NCI-H510A (cell line): ENCODE results near the gene CABLES2.

Experiments used
- DNase-seq: peaks from one replicate; lab custom pipeline; 2025; lab: John Stamatoyannopoulos, UW

CABLES2 gene, protein sequence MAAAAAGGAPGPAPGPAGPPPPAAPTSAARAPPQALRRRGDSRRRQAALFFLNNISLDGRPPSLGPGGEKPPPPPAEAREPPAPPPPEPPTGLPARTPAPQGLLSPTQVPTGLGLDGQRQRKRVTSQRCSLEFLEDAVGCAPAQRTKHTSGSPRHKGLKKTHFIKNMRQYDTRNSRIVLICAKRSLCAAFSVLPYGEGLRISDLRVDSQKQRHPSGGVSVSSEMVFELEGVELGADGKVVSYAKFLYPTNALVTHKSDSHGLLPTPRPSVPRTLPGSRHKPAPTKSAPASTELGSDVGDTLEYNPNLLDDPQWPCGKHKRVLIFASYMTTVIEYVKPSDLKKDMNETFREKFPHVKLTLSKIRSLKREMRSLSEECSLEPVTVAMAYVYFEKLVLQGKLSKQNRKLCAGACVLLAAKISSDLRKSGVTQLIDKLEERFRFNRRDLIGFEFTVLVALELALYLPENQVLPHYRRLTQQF

DNA sequence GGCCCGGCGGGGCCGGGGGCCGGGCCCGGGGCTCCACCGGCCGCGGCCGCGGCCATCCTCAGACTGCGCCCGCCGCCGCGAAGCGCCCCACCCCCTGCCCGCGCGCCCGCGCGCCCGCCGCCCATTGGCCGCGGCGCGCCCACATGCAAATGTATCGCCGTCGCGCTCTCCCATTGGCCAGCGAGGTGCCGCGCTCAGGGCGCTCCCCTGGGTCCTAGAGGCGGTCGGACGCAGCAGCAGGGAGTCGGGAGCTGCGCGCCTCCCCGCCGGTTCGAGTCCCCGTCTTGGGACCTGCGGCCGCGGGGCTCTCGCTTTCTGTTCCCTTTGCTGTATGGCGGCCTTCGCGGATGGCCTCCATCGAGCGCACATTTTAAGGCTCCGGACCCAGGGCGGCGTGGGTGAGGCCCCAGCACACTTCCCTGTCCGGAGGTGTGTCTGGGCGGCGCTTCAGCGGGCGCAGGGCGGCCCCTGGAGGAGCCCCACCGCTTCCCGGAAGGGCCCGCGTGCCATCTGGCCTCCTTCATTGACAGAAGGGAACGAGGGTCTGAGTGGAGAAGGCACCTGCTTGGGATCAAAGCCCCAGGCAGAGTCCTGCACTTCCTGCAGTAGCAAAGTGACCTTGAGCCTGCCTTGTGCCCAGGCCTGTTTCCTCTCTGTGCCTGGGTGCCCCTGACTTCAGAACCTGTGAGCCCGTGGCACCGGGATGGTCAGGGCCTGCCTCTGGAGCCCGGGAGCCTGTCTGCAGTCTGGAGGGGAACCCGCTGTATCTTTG, at the start of gene CABLES2:
TSS of gene CABLES2 (minus strand) at position 65 of the 772 bp plus-strand sequence. CDS start at position 56, 9 bp downstream.
- DNase-seq = peak; percentile 89

DNA sequence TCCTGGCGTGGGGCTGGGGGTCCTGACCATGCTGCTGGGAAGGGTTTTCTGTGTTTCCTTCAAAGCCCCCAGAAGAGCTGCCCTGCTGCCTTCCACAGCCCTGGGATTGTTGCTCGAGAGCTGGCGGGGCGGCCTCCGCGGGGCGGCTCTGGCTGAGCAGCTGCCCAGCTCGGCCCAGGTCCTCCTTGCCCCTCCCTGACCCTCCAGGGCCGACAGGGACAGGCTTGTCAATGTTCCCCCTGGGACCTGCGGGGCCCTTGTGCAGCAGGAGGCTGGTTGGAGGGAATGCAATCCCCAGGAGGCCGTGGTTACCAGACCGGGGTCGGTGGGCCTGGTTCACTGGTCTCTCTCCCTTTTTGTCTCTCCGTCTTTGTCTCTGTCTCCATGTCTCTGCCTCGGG, 48.8 kb upstream of the CABLES2 start:
- no peak for DNase-seq

DNA sequence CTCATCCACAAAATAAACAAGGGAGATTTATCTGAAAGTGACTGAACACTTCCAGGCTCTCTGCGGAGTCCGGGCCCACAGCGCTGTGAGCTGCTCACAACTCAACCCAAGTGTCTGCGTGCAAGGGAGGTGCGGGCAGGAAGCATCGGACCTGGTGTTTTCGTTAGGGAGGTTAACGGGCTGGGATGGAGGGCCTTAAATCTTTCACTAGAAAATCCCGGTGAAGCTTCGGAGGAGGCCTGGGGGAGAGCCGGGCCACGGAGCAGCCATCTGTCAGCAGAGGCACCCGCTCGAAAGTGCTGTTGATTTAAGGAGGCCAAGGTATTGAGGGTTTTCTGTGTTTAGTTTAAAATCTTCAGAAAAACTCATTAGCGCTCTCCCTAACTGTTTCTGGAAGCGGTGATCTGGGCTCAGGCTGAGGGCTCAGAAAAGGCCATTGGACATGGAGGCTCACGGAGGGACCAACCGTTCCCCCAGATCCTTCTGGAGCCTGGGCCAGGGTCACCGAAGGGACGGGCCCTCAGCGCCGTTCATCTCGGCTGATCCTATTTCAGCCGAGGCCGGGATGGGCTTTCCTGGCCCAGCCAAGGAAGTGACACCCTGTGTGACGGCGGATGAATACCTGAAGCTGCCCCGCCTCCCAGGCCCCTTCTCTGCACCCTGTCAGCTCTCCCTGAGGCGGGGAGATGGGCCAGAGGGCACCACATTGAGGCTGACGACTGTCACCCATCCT, 48.0 kb upstream of the CABLES2 start:
- no peak for DNase-seq

DNA sequence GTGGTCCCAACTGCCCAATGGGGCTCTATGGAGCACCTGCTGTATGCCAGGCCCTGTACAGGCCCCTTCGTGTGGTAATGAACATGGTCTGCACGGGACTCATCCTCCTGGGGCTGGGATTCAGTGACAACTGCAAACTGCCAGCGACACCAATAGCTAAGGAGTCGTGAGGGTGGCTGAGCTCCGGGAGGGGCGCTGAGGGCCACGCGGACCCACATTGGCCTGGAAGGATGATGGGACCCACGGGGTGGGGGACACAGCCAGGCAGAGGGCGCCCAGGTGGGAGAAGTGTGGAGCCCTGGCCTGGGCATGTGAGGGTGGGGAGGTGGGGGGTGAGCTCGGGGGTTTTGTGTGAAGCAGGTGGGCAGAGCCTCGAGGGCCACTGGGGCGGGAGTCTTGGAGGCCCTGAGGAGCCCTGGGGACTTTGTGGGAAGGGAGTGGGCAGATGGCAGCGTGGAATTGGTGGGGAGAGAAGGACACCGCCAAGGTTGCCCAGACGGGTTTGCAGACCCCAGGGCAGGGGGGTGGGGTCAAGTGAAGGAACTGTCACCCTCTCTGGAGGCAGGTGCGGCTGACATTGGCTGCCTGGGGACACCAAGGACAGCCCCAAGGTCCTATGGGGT, 46.2 kb upstream of the CABLES2 start:
- DNase-seq = no peak

DNA sequence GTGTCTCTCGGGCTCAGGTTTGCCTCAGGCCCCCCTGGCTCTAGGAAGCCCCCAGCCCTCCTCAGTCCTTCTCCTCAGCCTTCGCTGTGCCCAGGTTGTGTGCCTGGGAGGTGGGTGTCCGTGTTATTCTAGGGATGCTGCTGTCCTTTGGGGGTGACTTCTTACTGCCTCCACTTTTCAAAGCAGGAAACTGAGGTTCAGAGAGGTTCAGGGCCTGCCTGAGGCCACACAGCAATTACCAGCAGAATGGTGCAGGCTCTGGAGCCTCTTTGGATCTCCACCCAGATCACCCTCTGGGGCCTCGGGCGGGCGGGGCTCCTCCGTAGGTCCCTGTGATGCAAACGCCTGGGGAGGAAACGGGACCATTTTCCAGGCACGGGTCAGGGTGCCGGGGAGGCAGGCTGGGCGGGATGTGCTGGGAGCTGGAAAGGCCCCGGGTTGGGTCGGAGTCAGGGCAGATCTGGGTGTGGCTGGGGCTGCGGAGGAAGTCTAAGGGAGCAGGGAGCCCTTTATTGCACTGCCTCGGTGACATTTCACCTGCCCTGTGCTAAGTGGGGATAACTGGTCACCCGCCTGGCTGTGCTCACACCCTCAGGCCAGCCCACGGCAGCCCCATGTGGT, 45.5 kb upstream of the CABLES2 start:
- DNase-seq = no peak

DNA sequence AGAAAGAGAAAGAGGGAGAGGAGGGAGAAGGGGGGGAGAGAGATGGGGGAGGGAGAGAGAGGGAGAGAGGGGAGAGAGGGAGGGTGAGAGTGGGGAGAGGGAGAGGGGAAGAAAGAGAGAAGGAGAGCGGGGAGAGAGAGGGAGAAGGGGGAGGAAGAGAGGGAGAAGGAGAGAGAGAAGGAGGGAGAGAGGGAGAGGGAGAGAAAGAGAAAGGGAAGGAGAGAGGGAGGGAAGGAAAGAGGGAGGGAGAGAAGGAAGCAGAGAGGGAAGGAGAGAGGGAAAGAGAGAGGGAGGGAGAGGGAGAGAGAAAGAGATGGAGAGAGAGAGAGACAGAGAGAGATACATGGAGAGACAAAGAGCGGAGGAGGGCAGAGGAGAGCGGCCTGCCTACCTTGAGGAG, 44.9 kb upstream of the CABLES2 start:
- DNase-seq = no peak

DNA sequence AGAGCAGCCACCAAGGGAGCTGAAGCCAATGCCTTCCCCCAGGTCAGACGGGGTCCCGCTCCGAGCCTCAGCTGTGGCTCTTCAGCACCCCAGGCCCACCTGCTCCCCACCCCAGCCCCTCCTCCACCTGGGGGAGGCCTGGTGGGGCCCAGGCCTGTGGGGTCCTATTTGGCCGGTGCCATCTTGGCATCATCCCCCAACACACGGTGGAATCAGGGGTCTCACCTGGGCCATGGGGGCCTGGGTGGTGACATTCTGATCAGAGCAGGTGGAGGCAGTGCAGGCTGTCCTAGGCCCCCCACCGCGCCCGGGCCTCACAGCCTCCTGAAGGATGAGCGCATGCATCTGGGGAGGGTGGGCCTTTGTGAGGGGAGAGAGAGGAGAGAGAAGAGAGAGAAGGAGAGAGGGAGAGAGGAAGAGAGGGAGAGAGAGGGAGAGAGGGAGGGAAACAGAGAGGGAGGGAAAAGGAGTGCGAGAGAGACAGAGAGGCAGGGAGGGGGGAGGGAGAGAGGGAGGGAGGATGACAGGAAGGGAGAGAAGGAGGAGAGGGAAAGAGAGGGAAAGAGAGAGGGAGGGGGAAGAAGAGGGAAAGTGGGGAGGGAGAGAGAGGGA, 44.2 kb upstream of the CABLES2 start:
- no peak for DNase-seq

DNA sequence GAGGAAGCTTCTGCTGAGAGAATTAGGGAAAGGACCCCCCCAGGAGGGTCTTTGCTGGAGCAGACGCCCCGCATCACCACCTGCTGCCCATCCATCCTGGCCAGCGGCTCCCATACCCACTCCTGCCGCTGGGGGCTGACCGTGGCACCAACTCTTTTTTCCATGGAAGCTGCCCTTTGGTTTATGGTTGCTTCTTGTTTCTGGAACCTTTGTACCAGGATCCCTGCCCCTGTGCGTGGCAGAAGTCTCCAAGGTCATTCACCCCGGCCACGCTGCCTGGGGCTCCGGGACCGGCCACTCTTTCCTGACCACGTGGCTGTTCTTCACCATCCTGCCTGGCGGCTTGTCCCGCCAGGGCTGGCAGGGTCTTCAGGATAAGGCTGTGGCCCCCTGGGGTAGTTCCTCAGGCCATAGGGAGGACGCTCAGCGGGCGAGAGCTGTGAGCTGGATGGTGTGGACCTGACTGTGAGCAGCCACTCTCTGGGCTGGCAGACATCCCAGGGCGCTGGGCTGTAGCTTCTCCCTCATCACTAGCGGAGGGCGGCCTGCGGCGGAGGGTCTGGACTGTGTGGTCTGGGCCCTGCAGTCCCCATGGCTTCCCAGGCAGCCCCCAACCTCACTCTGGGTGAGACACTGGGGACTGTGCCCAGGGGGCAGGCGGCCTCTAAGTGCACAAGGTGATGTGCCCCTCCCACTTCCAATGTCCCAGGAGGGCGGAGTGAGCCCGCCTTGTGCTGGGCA, 43.0 kb upstream of the CABLES2 start:
- DNase-seq = no peak

DNA sequence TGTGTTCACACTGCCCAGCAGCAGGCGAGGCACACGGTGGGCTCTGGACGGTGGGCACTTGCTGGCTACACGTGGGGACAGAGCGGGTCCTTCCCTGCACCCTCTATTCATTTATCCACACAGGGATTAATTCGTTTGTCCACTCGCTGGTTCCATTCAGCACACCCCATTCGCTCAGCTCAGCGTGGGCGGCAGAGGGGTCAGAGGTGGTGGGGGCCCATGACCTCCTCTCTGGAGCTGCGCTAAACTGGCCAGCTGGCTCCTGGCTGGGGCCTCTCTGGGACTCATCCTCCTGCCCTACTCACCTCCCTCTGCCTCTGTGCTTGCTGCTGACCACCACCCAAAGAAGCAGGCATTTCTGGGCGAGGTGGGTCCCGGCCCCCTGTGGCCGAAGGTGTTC, 41.7 kb upstream of the CABLES2 start:
- DNase-seq = no peak

DNA sequence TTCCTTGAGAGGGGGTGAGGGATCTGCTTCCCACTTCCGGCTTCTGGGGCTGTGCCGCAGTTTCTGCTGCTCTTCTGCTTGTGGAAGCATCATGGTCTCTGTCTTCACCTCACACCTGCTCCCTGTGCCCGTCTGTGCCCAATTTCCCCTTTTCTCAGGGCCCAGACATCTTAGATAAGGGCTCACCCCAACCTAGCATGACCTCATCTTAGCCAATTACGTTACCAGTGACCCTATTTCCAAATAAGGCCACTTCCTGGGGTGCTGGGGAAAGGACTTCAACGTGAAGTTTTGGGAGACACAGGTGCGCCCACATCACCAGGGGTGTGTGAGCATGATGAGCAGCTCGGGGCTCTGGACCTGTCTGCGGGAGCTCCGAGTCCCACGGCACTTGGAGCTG, 41.0 kb upstream of the CABLES2 start:
- no peak for DNase-seq

DNA sequence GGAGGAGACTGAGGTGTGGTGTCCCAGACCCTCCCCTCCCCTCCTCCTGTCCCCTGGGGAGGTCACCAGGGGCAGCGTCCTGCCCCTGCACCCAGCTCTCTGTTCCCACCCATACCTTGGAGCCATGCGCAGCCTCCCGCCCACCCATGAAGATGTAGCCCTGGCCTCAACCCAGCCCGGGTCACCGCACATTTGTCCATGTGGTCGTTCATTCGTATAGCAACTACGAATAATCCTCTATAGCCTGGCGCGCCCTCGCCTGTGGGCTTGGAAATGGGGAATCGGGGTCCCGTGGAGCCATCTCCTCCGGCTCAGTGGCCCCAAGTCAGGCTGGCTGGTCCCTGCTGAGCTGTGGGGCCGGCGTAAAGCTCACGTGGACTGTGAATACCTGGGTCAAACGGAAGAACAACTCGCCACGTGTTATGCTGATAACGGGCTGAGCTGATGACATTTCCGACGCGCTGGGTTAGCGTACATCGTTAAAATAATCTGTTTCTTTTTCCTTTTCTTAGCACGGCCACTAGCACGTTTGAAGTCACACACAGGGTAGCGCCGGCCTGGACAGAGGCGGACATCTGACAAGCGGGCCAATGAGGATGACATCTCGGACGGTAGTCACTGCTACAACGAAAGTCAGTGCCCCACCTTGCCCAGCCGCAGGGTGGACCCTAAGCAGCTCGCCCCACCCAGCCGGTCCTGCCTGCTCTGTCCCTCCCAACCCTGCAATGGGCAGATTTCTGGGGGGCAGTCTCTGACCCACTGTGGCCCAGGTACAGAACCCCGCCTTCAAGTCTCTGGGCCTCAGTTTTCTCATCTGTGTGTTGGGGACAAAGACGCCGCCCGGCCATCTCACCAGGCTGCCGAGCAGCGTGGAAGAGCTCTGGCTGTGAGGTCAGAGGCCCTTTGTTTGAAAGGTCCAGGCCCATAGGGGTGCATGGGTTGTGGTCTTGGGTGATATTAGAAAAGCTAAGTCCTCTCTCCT, 40.1 kb upstream of the CABLES2 start:
- no peak for DNase-seq

DNA sequence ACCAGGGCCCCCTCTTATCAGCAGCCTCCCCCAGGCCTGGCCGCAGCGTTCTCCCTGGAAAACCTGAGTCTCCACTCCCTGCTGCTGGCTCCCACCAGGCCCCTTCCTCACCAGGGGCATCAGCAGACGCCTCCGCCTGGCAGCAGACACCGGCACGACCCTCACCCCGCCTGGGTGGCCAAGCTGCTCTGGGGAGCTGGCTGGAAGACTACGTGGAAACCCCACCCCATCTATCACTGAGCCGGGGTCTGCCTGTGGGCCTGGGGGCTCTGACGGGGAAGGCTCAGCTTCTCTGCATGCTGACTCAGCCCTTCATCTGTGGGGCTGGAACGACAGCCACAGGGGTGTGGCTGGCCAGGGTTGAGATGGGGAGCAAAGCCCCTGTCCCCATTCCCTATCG, 39.4 kb upstream of the CABLES2 start:
- DNase-seq = no peak

DNA sequence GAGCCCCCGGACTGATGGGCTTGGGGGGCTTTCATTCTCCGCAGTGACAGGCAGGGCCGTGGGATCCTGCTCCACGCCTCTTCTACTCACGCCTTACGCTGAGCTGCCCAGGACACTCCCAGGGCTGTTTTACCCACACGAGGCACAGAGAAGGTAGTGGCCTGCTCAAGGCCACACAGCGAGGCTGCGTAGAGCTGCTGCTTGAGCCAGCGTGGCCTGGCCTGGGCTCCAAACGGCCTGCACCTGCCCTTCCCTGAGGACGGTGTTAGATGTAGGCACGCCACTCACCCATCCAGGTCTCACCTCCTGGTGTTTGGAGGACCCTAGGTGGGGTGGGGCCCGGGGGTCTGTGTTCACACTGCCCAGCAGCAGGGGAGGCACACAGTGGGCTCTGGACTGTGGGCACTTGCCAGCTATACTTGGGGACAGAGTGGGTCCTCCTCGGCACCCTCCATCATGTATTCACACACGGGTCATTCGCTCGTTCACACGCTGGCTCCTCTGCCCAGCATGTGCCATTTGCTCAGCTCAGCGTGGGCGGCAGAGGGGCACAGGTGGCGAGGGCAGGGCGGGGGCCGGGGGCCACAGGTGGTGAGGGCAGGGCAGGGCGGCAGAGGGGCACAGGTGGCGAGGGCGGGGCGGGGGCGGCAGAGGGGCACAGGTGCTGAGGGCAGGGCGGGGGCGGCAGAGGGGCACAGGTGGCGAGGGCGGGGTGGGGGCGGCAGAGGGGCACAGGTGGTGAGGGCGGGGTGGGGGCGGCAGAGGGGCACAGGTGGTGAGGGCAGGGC, 38.7 kb upstream of the CABLES2 start:
- DNase-seq = no peak

DNA sequence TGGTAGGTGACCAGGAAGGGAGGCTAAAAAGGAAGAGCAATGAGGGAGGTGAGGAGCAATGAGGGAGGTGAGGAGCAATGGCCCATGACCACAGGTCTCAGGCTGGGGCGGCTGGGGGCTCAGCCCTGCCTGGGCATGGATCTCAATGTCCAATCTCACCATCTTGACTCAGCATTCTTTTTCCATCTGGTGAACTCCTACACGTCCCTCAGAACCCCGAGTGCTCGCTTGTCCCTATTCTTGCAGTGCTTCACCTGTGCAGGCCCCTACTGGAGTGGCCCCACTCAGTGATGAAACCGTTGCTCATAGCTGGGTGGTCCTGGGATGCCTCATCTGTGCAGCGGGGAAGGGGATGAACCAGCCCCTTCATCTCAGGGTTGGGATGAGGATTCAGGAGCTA, 37.2 kb upstream of the CABLES2 start:
- DNase-seq = no peak

DNA sequence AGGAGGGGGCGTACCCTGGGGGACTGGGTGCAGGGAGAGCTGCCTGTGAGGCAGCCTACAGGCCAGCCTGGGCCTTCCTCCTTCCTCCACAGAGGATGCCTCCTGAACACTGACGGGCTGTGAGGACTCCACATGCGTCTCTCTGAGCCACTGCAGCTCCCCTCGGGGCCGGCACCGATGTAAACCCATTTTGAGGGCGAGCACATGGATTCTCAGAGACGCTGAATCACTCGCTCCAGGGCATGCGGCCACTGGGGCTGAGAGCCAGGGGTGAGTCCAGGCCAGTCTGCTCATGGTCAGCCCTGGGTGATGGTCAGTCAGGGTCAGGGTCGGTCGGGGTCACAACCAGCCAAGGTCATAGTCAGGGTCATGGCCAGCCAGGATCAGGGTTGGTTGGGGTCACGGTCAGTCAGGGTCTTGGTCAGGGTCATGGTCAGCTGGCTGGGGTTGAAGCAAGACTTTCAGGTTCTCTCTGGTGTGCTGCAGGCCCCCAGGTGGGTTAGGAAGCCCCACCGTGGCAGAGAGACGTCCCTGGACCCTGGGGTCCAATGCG, 35.0 kb upstream of the CABLES2 start:
- DNase-seq = no peak

DNA sequence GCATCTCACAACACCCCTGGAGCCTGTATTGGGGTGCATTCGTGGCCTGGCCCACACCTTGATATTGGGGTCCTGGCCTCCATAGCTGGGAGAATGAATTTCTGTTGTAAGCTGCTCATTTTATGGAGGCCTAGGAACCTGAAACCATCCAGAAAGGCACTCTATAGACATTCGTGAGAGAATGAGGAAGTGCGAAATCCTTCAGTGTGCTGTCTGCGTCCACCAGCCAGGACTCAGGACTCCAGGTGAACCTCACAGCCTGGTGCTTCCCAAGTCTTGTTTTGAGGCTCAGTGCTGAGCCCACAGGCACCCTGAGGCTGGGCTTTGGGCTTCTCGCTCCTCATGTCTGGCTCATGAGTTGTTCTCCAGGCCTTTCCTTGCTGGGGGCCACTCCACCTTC, 32.1 kb upstream of the CABLES2 start:
- no peak for DNase-seq

DNA sequence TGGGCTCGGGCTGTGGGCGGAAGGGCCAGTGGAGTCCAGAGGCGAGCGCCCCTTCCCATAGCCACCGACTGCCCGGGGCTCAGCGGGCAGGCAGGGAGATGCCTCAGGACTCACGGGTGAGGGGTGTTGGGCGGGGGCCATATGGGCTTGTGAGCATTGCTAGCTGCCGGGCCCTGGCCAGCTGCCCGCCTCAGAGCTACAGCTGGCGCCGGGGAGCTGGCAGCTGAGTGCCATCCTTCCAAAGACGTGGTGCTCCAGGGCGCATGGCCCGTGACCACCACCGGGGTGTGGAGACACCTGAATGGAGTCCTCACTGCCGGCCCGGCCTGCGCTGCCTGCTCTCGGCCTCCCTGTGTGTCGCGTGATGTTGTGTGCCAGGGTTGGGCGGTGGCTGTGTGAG, 30.8 kb upstream of the CABLES2 start:
- no peak for DNase-seq

DNA sequence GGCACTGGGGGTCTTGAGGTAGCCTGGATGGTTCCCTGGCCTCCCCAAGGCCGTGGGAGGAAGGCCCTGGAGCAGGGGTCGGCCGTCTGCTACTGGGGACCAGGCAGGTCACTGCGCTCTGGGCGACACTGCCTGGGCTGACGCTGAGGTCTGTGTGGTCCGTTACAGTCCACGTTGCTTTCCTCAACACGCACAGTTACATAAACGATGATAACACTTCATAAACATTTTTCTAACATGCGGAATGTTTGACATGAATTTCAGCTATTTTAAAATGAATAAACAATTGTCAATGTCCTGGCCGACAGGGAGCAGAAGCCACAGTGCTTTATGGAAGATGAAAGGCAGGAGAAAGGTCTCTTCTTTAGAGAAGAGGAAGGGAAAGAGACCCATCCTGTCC, 30.4 kb upstream of the CABLES2 start:
- DNase-seq = no peak
